SIG-M5 treated with dmso at 0.1 percent for 504 hours (cell line): ENCODE measurements around the gene NCAPG.
"Not testable (repeated sequence)": the region's sequence is repeated elsewhere in the genome, so short reads cannot be mapped to it uniquely, and the experiment has no call there.

ENCODE experiments used
- DNase-seq: peaks from one replicate; lab custom pipeline; 2025; ENCODE audit not compliant: unreplicated experiment; lab: John Stamatoyannopoulos, UW

Gene NCAPG

GRCh38 chr4:17794730-17795129 is 16.0 kb upstream of the NCAPG start:
- no peak for DNase-seq

GRCh38 chr4:17797808-17798207 is 13.0 kb upstream of the NCAPG start:
- no peak for DNase-seq

- DNase-seq = no peak
Measured at GRCh38 chr4:17805580-17806155, 5.1 kb upstream of the NCAPG start.

DNA sequence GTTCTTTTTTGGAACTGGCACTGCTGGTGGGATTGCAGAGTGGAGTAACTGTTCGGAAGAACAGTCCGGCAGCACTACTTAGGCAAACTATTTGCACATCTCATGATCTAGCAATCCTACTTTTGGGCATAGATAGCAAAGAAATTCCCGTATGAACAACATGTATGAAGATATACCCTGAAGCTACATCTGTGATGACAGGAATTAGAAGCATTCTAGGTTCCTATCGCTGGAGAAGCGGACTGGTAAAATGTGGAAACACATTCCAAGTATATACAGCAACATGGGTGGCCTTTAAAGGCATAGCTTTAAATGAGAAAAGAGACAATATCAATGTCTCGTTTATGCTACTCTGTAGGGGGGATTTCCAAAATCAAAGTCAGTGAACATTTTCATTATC is 3.3 kb upstream of the NCAPG start:
- no peak for DNase-seq

DNA sequence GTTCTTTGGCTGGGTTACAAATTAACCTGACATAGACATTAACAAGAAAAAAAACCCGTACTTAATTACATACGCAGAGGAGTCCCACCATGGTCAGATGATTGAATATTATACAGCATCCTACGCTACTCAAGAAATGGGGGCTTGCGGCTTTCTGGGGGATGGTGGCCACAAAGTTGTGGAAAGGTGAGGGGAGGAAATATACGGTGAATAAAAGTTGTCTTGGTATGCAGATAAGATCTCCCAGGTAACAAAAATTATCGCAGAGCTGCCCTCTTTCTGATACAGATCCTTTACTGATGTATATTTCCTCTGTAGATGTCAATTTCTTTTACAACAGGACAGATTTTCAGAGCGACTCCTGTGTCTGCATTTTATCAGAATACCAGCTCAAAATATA is 1.1 kb upstream of the NCAPG start:
- DNase-seq = no peak

DNA sequence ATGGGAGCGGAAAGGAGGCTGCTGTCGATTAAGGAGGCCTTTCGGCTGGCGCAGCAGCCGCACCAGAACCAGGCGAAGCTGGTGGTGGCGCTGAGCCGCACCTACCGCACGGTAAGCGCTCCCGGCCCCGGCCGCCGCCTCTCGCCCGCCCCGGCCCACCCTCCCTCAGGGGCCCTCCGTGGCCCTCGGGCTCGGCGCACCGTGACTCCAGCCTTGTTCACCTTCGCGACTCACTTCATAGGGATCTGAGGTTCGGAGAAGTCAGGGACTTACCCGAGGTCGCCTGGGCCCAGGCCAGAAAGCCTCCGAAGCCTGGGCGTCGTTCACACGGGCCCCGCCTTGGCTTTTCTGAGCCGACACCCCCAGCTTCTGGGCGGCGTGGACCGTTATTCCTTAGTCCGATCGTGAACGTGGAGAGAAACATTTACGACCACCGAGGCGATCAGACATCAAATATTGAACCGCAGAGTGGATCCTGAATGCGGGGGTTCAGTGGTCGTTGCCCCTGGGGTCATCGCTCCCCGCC is 362 bp downstream of the NCAPG start:
- no peak for DNase-seq

DNA sequence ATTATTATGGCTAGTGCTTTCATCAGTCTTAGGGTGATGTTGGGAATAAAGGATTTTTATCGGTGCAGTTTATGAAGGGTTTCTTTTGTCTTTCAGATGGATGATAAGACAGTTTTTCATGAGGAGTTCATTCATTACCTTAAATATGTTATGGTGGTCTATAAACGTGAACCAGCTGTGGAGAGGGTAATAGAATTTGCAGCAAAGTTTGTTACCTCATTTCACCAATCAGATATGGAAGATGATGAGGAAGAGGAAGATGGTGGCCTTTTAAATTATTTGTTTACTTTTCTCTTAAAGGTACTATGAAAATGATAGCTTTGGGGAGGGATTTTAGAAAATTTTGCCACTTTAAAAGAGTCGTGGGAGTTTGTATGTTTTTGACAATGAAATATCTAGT is 1.3 kb downstream of the NCAPG start:
- DNase-seq = no peak

DNA sequence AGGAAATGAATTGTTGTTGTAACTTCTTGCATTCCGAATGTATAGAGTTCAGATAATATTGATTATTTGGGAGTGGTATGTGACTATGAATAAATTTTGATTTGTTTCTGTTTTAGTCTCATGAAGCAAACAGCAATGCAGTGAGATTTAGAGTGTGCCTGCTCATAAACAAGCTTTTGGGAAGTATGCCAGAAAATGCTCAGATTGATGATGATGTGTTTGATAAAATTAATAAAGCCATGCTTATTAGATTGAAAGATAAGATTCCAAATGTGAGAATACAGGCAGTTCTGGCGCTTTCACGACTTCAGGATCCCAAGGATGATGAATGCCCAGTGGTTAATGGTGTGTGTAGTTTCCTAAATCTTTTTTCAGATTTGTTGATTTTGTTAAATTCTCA is 2.0 kb downstream of the NCAPG start:
- no peak for DNase-seq

DNA sequence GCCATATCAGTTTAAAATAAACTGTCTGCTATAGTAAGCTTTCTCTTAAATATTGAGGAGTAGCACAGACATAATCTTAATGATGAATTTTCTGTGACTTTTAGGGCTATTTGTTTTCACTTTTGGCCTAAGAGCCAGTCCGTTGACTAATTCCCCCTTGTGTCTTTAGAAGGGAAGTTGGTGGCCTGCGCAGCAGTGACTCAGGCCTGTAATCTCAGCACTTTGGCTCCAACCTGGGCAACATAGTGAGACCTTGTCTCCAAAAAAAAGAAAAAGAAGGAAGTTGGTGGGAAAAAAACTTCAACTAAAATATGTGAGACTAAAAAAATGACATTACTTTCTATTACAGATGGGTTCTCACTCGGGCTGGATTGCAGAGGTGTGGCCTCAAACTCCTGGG is 3.4 kb downstream of the NCAPG start:
- DNase-seq = no peak

GRCh38 chr4:17816142-17816541 is 5.4 kb downstream of the NCAPG start:
- DNase-seq = no peak

DNA sequence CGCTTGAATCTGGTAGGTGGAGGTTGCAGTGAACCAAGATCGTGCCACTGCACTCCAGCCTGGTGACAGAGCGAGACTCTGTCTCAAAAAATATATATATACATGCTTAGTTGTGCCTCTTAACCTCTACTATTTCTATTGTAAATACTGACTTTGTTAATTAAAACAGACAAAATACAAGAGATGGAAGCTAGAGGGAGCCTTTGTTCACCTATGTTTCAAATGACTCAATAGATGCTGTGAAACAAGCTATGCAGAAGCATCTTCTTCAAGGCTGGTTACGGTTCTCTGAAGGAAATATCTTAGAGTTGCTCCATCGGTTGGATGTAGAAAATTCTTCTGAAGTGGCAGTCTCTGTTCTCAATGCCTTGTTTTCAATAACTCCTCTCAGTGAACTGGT is 6.2 kb downstream of the NCAPG start:
- peak; percentile 79 for DNase-seq

GRCh38 chr4:17823871-17824669 is 13.3 kb downstream of the NCAPG start:
- no peak for DNase-seq

GRCh38 chr4:17846266-17846665 is 35.5 kb downstream of the NCAPG start:
- DNase-seq = no peak

GRCh38 chr4:17850295-17850694 is 39.5 kb downstream of the NCAPG start:
- DNase-seq = not testable (repeated sequence)

DNA sequence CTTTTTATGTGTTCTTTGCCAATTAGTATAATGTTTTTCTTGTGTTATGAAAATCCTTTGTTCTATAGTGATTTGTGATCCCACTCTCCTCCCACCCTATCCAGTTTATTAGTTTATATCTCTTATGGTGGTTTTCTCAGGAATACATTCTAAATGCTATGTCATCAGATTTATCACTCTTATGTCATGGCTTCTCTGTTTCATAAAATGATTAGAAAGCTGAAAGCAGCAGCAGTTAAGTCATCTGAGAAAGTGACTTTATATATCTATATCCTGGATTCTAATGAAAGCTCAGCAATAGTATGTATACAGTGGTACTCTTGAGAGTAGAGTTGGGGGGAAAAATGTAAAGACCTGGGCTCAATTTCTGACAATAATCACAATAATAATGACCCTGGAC is 41.2 kb downstream of the NCAPG start:
- DNase-seq = no peak

DNA sequence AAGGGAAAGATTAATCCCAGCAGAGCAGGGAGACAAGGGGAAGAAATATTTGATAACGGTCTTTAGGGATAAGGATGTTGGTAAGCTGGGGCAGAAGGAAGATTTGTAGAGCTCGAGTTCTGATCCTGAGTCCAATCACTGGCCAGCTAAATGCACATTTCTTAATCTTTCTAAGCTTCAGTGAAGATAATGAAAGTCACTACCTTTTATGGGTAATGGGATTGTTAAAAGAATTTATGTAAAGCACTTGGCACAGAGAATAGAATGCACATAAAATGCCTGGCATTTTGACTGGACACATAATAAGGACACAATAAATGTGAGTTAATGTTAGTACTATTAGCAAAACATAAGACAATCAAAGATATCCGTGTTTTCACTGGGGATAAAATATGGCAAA is 43.3 kb downstream of the NCAPG start:
- DNase-seq = no peak

DNA sequence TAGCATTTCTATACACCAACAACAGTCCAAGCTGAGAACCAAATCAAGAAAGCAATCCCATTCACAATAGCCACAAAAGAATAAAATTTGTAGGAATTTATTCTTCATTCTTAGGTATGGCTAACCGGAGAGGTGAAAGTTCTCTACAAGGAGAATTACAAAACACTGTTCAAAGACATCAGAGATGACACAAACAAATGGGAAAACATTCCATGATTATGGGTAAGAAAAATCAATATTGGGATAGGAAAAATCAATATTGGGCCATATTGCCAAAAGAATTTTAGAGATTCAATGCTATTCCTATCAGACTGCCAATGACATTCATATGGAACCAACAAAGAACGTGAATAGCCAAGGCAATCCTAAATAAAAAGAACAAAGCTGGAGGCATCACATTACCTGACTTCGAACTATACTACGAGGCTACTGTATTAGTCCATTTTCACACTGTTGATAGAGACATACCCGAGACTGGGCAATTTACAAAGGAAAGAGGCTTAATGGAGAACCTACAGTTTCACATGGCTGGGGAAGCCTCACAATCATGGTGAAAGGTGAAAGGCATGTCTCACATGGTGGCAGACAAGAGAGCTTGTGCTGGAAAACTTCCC is 49.1 kb downstream of the NCAPG start:
- no peak for DNase-seq

GRCh38 chr4:17861906-17862305 is 51.1 kb downstream of the NCAPG start:
- DNase-seq = not testable (repeated sequence)

GRCh38 chr4:17865866-17866363 is 55.1 kb downstream of the NCAPG start:
- no peak for DNase-seq

DNA sequence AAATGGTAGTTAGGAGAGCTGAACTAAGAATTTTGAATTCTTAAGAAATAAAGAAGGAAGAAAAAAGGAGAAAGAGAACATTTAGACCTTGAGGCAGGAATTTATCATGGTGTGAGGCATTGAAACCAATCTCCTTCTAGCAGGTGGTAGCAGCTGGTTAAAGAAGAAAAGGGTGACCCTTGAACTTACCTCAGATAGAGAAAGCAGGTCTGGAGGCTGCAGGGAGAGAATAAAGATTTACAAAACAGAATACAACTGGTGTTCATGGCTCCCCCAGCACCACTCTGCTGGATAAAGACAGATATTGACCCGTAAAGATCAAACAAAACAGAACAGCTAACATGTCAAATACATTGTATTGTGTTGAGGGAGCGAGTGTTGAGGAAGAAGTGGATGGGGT is 56.0 kb downstream of the NCAPG start:
- DNase-seq = no peak

DNA sequence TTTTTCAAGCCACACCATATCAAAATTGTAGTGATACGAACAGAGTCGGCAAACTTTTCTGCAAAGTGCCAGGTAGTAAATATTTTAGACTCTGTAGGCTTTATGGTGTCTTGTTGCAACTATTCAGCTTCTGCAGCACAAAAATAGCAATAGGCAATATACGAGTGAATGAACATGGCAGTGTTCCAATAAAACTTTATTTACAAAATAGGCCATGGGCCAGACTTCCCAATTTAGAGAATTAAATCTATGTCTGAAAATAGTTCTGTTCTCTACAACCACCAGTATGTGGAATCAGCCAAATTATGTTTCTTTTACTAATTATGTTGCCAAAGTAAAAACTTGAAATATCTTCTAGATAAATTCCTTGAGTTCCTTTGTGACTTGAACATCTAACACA is 56.5 kb downstream of the NCAPG start:
- DNase-seq = no peak

- DNase-seq = no peak
Measured at GRCh38 chr4:17869327-17869726, 58.5 kb downstream of the NCAPG start.
